ENCODE measurements around the gene TRIP11.

DNA sequence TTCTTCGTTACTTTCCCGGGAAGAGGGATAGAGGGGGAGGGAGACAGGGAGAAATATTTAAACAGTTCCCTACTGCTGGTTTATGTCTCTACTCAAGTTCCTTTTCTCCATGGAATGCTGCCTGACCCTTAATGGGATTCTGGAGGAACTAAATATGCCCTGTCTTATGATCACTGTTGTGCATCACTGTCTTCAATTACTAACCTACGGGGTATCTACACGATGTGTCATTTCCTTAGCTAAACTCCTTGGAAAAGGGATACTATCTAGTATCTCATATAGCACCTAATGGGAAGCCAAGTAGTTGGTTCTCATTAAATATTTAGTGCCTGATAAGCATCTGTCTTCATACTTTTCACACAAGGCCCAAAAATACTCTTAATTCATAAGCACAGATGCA is 54.9 kb downstream of the TRIP11 start:
- TF ChIP-seq, protein P1, sequence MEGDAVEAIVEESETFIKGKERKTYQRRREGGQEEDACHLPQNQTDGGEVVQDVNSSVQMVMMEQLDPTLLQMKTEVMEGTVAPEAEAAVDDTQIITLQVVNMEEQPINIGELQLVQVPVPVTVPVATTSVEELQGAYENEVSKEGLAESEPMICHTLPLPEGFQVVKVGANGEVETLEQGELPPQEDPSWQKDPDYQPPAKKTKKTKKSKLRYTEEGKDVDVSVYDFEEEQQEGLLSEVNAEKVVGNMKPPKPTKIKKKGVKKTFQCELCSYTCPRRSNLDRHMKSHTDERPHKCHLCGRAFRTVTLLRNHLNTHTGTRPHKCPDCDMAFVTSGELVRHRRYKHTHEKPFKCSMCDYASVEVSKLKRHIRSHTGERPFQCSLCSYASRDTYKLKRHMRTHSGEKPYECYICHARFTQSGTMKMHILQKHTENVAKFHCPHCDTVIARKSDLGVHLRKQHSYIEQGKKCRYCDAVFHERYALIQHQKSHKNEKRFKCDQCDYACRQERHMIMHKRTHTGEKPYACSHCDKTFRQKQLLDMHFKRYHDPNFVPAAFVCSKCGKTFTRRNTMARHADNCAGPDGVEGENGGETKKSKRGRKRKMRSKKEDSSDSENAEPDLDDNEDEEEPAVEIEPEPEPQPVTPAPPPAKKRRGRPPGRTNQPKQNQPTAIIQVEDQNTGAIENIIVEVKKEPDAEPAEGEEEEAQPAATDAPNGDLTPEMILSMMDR (IDR thresholded peaks at IDR 0.05) = no peak
- TF ChIP-seq POLR2A (IDR thresholded peaks at IDR 0.05) = no peak
